T47D (cell line): ENCODE data around the gene TRIM52.

ENCODE experiments used
- DNase-seq, 2 experiments: peaks; one replicate each; pipeline versions ENCODE4 v3.0.0 to v3.0.0-alpha.2; 2011 to 2012; ENCODE audit warnings: low read depth in 1 of 2, low spot score in 1 of 2
- JUND ChIP-seq: IDR thresholded peaks from 2 replicates; pipeline ENCODE4 v1.6.1; 2012; ENCODE audit warnings: low read depth
- in situ Hi-C: cut with HindIII; loops from 2 replicates; pipeline ENCODE4 v1.10.0; 2016; ENCODE audit warnings: low sequenced_read_pairs, low pct_unique_long_range_greater_than_20kb

Gene TRIM52

GRCh38 chr5:181243564-181244343 lies 17.2 kb downstream of the TRIM52 start, which contains the start of gene RACK1:
Gene RACK1, minus strand, starts transcription at chr5:181243906. Its CDS starts 106 bp downstream, at chr5:181243800.
- no peak for TF ChIP-seq JUND
- in situ Hi-C loops: no loop called here
- DNase-seq: peak; percentile 75 to 94

GRCh38 chr5:181243018-181243563 lies 17.9 kb downstream of the TRIM52 start:
- DNase-seq: no peak
- no peak for TF ChIP-seq JUND
- in situ Hi-C loops: no loop called here

- DNase-seq: no peak
- in situ Hi-C loops: no loop called here
- TF ChIP-seq JUND: no peak
Observed at GRCh38 chr5:181242031-181242451, 18.9 kb downstream of the TRIM52 start.

DNA sequence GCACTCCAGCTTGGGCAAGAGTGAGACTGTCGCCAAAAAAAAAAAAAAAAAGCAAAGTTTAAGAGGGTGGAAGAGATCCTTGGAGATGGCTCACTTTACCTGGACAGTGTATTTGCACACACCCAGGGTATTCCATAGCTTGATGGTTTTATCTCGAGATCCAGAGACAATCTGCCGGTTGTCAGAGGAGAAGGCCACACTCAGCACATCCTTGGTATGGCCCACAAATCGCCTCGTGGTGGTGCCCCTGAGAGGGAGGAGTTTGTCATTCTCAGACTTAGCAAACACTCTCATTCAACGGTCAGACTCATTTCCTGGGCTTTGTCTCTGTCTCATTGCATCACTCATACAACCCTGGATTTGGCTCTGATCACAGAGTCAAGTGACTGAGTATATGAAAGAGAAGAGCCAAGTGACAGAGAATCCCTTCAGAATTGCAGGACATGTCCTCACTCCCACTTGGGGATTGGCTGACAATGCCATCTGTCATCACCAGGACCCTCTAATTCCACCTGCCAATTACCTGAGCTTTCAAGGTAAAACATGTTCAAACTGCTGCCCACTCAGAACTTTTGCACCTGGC lies 19.5 kb downstream of the TRIM52 start:
- no peak for DNase-seq
- in situ Hi-C loops: no loop called here
- no peak for TF ChIP-seq JUND

GRCh38 chr5:181239062-181239663 lies 21.8 kb downstream of the TRIM52 start:
- no peak for TF ChIP-seq JUND

GRCh38 chr5:181237729-181238385 lies 23.1 kb downstream of the TRIM52 start:
- no peak for TF ChIP-seq JUND
- no peak for DNase-seq
- in situ Hi-C loops: no loop called here

More at GRCh38 chr5:181239062-181239663, 21.8 kb downstream of the TRIM52 start:
- DNase-seq: no peak
- in situ Hi-C loops: no loop called here

DNA sequence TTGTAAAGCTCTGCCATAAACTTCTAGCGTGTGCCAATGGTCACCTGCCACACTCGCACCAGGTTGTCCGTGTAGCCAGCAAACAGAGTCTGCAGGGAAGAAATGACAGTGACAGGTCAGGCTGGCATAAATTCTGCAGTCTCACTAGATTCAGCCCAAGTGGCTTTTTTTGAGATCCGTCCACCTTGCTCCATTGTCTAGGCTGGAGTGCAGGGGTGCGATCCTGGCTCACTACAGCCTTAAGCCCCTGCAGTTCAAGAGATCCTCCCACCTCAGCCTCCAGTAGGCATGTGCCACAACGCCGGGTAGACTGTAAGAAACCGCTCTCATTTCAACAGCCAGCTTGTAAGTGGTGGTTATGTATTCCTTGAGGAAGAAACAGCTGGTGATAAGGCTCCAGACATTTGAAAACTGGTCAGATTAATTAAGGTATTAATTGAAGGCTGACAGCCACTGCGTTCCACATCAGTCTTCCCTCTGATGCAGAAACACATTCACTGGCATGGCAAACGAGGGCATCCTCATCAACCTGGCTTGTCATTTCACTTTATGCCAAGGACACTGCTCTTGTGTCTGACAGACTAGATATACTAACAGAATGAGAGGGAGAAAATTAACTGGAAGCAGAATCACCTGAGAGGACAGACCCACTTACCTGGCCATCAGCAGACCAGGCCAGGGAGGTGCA lies 23.8 kb downstream of the TRIM52 start:
- no peak for DNase-seq
- in situ Hi-C loops: no loop called here
- no peak for TF ChIP-seq JUND

DNA sequence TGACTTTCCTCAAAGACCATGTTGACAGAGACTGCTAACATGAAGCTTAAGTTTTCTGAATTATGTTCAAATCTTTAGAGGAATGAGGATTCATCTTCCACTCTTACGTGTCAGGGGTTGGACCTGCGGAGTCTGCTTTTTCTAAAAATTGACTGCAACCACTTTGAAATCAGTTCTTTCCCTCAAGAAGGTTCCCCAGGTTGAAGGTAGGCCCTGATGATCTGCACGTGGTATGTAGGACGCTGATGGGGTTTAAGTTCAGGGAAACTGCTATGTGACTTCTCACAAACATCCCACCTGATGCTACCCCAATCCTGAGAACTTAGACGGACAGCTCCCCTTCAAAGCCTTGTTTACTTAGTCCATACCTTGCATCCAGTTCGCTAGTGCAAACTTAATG lies 24.5 kb downstream of the TRIM52 start:
- no peak; the same call in 1 of the 2 replicates for TF ChIP-seq JUND
- in situ Hi-C loops: no loop called here
- no peak for DNase-seq

DNA sequence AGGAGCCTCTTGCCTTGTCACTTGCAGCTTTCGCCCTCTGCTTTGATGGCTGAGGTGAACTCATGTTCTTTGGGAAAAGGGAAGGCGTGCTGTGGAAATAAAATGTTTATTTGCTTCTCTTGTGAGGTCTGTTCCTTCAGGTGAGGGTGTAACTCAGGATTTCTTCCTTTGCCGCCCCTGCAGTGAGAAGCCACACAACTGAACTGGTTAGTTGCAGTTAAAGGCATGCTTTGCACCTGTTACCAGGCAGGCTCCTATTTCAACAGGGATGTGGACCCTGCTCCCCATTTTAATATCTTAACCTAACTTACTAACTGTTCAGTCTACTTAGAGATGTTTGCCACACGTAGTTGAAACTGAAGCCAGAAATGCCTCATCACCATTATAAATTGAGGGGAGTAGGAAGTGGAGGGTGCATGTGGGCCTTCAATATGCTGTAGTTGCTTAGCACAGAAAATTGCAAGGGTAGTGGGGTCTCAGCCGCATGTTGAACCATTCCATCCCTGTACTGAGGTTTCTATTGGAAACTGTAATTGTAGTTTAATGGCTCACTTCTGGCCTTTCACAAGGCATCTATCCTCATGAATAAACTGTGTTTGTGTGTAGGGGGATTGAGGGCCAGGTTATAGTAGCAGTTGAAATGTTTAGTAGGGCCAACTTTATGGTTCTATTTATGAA lies 25.1 kb downstream of the TRIM52 start:
- in situ Hi-C loops: no loop called here
- DNase-seq: no peak
- no peak; the same call in 1 of the 2 replicates for TF ChIP-seq JUND

DNA sequence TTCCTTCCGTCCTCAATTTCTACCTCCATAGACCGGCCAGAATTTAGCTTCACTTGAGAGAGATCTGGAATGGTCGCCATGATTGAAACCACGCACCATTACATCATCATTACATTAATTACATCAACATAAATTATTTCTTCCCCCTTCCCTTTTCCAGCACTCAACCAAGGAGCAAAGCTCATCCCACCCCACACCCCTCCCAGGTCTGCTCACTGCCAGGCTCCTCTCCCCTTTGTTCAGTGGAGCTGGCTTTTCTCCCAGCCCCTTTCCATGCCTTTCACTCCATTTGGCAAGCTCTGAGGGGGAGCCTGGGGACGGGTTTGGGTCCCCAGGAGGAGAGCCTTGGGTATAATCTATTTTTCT lies 25.6 kb downstream of the TRIM52 start:
- in situ Hi-C loops: no loop called here
- no peak for TF ChIP-seq JUND
- no peak for DNase-seq

- TF ChIP-seq JUND: 0 out of 2 replicates have a peak, but pooled peaks have one; percentile 23
- no peak for DNase-seq
- in situ Hi-C loops: no loop called here
Observed at GRCh38 chr5:181234455-181235306, 26.3 kb downstream of the TRIM52 start.
